NK-92 (cell line): ENCODE results near the gene MUC4.
"Not testable (repeated sequence)": the region's sequence is repeated elsewhere in the genome, so short reads cannot be mapped to it uniquely, and the experiment has no call there.

Source experiments
- DNase-seq: peaks from one replicate; lab custom pipeline; 2025; ENCODE audit not compliant: unreplicated experiment; lab: John Stamatoyannopoulos, UW

The MUC4 gene

GRCh38 chr3:195785781-195786405 is 25.8 kb downstream of the MUC4 start:
- not testable (repeated sequence) for DNase-seq

DNA sequence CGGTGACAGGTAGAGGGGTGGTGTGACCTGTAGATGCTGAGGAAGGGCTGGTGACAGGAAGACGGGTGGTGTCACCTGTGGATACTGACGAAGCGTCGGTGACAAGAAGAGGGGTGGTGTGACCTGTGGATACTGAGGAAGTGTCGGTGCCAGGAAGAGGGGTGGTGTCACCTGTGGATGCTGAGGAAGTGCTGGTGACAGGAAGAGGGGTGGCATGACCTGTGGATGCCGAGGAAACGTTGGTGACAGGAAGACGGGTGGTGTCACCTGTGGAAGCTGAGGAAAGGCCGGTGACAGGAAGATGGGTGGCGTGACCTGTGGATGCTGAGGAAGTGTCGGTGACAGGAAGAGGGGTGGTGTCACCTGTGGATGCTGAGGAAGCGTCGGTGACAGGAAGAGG is 27.7 kb downstream of the MUC4 start:
- DNase-seq: not testable (repeated sequence)

DNA sequence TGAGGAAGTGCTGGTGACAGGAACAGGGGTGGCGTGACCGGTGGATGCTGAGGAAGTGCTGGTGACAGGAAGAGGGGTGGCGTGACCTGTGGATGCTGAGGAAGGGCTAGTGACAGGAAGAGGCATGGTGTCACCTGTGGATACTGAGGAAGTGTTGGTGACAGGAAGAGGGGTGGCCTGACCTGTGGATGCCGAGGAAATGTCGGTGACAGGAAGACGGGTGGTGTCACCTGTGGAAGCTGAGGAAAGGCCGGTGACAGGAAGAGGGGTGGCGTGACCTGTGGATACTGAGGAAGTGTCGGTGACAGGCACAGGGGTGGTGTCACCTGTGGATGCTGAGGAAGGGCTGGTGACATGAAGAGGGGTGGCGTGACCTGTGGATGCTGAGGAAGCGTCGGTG is 30.5 kb downstream of the MUC4 start:
- DNase-seq: not testable (repeated sequence)

- no peak for DNase-seq
These were observed 33.8 kb downstream of the MUC4 start for GRCh38 chr3:195777975-195778374.

- DNase-seq: no peak
These were observed 36.8 kb downstream of the MUC4 start for GRCh38 chr3:195774917-195775316.

- DNase-seq: no peak
These were observed 37.7 kb downstream of the MUC4 start for GRCh38 chr3:195773956-195774537.

- DNase-seq: no peak
These were observed 40.0 kb downstream of the MUC4 start for GRCh38 chr3:195771646-195772300.

DNA sequence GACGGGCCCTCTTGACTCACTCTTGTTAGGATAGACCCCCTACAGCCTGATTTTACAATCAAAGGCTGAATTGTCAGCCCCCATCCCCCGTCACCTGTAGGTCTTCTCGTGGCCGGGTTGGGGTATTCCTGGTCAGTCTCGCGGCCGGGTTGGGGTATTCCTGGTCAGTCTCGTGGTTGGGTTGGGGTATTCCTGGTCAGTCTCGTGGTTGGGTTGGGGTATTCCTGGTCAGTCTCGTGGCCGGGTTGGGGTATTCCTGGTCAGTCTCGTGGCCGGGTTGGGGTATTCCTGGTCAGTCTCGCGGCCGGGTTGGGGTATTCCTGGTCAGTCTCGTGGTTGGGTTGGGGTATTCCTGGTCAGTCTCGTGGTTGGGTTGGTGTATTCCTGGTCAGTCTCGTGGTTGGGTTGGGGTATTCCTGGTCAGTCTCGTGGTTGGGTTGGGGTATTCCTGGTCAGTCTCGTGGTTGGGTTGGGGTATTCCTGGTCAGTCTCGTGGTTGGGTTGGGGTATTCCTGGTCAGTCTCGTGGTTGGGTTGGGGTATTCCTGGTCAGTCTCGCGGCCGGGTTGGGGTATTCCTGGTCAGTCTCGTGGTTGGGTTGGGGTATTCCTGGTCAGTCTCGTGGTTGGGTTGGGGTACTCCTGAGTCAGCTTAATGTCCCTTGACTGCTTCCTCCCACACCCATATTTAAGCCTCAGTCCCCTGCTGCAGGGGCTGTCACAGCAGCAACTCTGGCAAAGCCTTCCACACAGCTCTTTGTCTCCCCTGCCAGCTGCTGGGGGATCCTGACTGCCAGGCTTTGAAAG is 40.7 kb downstream of the MUC4 start:
- not testable (repeated sequence) for DNase-seq

- no peak for DNase-seq
These were observed 41.5 kb downstream of the MUC4 start for GRCh38 chr3:195770081-195770840.

DNA sequence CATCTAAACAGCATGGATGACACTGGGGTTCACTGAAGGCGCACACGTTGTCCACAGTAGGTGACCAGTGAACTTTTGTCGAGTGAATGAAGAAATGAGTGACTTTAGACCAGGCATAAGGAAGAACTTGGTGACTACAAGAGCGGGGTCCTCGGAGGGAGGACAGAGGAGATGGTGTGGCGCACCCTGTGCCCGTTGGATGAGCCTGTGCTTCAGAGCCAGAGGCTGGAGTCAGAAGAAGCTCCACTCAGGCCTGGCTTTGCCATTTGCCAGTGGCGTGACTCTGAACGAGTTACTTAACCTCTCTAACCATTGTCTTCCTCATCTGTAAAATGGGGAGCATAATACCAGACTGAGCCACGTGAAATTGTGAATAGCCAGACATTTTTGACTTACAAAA is 42.2 kb downstream of the MUC4 start:
- no peak for DNase-seq

DNA sequence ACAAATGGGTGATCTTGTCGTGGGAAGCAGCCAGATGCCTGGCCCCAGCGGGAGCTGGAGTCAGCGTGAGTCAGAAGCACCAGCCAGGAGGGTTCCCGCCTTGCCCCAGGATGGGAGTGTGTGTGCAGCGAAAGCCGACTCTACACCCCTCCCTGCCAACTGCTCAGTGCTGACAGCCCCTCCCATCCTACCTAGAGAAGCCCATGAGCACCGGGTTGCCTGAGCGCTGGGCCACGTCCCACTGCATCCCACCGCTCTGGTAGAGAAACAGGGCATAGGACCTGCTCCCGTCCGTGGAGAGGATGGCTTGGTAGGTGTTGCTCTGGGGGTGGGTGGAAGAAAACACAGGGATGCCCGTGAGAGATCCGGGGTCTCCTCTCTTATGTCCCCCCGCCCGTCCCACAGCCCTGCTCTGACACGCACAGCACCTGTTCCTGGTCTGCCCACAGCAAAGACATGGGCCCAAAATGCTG is 42.9 kb downstream of the MUC4 start:
- DNase-seq: no peak

DNA sequence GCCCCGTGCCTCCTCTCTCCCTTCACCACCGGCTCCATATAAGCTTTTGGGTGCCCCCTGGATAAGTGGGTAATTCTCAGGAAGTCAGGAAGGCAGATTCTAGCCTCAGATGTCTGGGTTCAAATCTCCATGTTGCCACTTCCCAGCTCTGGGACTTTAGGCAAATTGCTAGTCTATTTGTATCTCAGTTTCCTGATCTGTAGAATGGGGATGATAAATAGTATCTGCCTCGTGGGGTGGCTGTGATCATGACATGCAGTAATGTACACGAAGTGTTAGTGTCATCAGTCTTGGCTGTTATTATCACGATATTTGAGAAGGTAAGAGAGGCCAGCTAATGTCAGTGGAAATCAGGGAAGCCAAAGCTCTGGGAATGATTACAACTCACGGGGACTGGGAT is 43.3 kb downstream of the MUC4 start:
- DNase-seq: no peak

DNA sequence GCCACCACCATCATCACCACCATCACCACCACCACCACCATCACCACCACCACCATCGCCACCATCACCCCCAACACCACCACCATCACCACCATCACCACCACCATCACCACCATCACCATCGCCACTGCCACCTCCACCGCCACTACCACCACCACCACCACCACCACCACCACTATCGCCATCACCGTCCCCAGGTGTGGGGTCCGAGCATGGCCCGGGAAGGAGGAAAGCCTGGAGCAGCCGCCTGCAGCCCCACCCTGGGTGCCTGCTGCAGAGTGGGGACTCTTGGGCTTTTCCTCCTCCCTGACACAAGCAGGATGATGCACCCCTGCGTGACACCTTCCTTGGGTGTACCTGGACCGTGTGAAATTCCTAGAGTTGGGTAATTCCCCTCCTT is 43.9 kb downstream of the MUC4 start:
- no peak for DNase-seq

DNA sequence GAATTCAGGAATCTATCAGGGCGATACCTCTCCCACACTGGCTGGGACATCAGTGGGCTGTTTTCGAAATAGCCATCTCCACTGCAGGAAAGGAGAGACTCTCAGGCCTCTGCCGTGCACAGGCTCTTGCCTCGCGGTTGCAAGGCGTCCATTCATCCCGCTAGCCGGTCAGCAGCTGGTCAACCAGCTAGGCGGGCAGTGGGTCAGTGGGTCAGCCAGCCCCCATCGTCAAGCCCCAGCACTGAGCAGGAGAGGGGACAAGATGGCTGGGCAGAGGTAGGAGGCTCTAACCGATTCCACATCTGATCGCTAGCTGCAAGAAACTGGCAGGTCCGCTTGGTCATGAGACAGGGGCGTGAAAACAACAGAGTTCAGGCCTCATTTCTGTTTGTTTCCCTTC is 45.1 kb downstream of the MUC4 start:
- no peak for DNase-seq

- no peak for DNase-seq
These were observed 46.6 kb downstream of the MUC4 start for GRCh38 chr3:195764961-195765706.

DNA sequence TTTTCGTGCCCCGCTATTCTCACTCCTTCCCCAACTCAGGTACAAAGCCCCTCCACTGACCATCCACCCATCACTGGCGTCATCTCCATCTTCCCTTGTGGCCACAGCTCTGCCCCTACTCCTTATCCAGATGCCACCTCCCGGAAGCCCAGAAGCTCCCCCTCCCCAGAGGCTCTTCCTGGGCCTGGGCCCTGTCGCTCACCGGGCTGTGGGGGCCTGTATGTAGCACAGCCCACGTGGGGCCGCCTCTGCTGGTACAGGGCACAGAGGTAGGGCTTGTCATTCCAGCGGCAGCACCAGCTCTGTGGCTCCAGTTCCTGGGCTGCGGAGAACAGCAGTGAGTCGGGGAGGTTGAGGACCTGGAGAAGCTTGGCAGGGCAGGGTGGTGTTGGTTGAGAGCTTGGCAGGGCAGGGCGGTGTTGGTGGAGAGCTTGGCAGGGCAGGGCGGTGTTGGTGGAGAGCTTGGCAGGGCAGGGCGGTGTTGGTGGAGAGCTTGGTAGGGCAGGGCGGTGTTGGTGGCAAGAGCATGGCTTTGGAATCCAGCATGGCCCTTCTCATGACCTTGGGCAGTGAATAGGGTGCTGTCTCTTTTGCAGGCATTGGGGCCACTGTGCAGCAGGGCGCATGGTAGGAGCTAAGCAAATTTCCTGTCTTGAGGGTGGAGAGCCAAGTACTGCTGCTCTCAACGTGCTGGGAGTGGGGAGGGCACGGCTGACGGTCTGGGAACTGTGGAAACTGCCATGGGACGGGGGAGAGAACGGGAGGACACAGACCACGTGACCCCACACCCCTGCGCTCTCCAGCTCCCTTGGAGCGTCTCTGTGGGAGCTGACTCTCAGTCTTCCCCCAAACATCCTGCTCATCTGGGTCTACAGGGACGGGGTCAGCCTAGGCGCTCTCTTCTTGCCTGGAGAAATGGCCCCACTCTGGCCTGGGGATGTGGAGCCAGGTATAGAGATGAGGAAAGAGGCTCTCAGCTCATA is 47.6 kb downstream of the MUC4 start:
- DNase-seq: no peak

GRCh38 chr3:195763076-195763830 is 48.5 kb downstream of the MUC4 start:
- DNase-seq: no peak

DNA sequence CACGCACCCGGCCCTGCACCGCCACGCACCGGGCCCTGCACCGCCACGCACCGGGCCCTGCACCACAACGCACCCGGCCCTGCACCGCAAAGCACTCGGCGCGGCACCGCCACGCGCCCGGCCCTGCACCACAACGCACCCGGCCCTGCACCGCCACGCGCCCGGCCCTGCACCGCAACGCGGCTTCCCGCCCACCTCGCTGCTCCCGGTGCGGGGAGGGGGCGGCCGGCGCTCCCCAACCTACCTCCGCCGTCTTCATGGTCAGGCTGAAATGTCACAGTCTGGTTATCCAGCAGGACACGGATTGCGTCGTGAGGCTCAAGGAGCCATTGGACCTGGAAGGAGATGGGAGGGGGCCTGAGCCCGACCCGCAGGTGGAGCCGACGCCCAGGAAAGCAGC is 49.1 kb downstream of the MUC4 start:
- DNase-seq: no peak
